Neural cell (in vitro differentiated cells): ENCODE data around the gene C11orf91. TPM values are rescaled to one million over a fixed set of nuclear protein-coding genes. Genes with fewer than 3 reads are reported as not detected.

Experiments used
- H2AFZ ChIP-seq: fragments of 200-600, 300-800 bp; sonication (generic), shearing (Covaris generic); 2 replicates; pipeline ENCODE4 v1.6.0; 2014; ENCODE audit warnings: low read depth, mild to moderate bottlenecking, antibody characterized with exemption, low read length, moderate library complexity
- H3F3A ChIP-seq: fragments of 200-600 bp; shearing (Covaris generic); 2 replicates; pipeline ENCODE4 v1.6.1; 2016; ENCODE audit warnings: mild to moderate bottlenecking, moderate library complexity, mixed read lengths, antibody characterized with exemption, low read length; ENCODE audit not compliant: insufficient read depth, poor library complexity, severe bottlenecking
- H3K27ac ChIP-seq: fragments of 200-600, 300-800 bp; sonication (generic), shearing (Covaris generic); 2 replicates; pipeline ENCODE4 v1.5.1; 2014; ENCODE audit warnings: mild to moderate bottlenecking, low read length, moderate library complexity
- H3K27me3 ChIP-seq: fragments of 300-800, 200-600 bp; sonication (generic), shearing (Covaris generic); 2 replicates; pipeline ENCODE4 v1.6.0; 2014; ENCODE audit warnings: mild to moderate bottlenecking, low read depth, low read length, moderate library complexity; ENCODE audit not compliant: insufficient read depth
- H3K36me3 ChIP-seq: fragments of 300-800, 200-600 bp; sonication (generic), shearing (Covaris generic); 2 replicates; pipeline ENCODE4 v1.5.1; 2014; ENCODE audit warnings: mild to moderate bottlenecking, antibody characterized with exemption, low read length, moderate library complexity; ENCODE audit not compliant: insufficient read depth
- H3K4me2 ChIP-seq: fragments of 300-800, 200-600 bp; sonication (generic), shearing (Covaris generic); 2 replicates; pipeline ENCODE4 v1.6.0; 2014; ENCODE audit warnings: mild to moderate bottlenecking, low read length
- H3K4me3 ChIP-seq: fragments of 300-800, 200-600 bp; sonication (generic), shearing (Covaris generic); 2 replicates; pipeline ENCODE4 v1.5.1; 2014; ENCODE audit warnings: mild to moderate bottlenecking, low read length, moderate library complexity
- H3K79me2 ChIP-seq: fragments of 200-600 bp; shearing (Covaris generic); replicated peaks from 2 replicates; pipeline ENCODE4 v1.6.0; 2014; ENCODE audit warnings: mild to moderate bottlenecking, low read length, moderate library complexity; ENCODE audit not compliant: insufficient read depth
- H3K9ac ChIP-seq: fragments of 300-800, 200-600 bp; sonication (generic), shearing (Covaris generic); 2 replicates; pipeline ENCODE4 v1.6.1; 2016; ENCODE audit warnings: mild to moderate bottlenecking, low read length, mixed read lengths
- H3K9me2 ChIP-seq: fragments of 200-600 bp; shearing (Covaris generic); 2 replicates; pipeline ENCODE4 v1.6.1; 2016; ENCODE audit warnings: mild to moderate bottlenecking, low read length, mixed read lengths; ENCODE audit not compliant: insufficient read depth
- H3K9me3 ChIP-seq: fragments of 200-600, 300-800 bp; sonication (generic), shearing (Covaris generic); 2 replicates; pipeline ENCODE4 v1.6.1; 2016; ENCODE audit warnings: mild to moderate bottlenecking, mixed run types, low read length, moderate library complexity, mixed read lengths
- H4K20me1 ChIP-seq: fragments of 200-600 bp; shearing (Covaris generic); 2 replicates; pipeline ENCODE4 v1.6.1; 2016; ENCODE audit warnings: mild to moderate bottlenecking, mixed run types; ENCODE audit not compliant: insufficient read depth
- CTCF ChIP-seq: fragments of 450-650 bp; IDR thresholded peaks from 2 replicates; pipeline ENCODE4 v1.5.1; 2014; ENCODE audit warnings: antibody characterized with exemption, mild to moderate bottlenecking, moderate library complexity; ENCODE audit not compliant: poor library complexity, severe bottlenecking
- EP300 ChIP-seq: fragments of 450-650 bp; conservative IDR thresholded peaks from 2 replicates; pipeline ENCODE4 v1.6.1; 2014; ENCODE audit warnings: antibody characterized with exemption, mild to moderate bottlenecking, moderate library complexity; ENCODE audit not compliant: poor library complexity, severe bottlenecking
- EZH2 ChIP-seq: fragments of 200-600, 300-800 bp; shearing (Covaris generic), sonication (generic); IDR thresholded peaks from 2 replicates; pipeline ENCODE4 v1.6.1; 2014; ENCODE audit warnings: antibody characterized with exemption, low read length, borderline replicate concordance, mild to moderate bottlenecking; ENCODE audit not compliant: insufficient read depth, poor library complexity, severe bottlenecking
- MXI1 ChIP-seq: fragments of 450-650 bp; conservative IDR thresholded peaks from 2 replicates; pipeline ENCODE4 v1.6.1; 2014; ENCODE audit warnings: antibody characterized with exemption, mild to moderate bottlenecking; ENCODE audit not compliant: poor library complexity, severe bottlenecking
- POLR2AphosphoS5 ChIP-seq: IDR thresholded peaks from 2 replicates; pipeline ENCODE4 v1.6.1; 2012
- RAD21 ChIP-seq: fragments of 450-650 bp; conservative IDR thresholded peaks from 2 replicates; pipeline ENCODE4 v1.6.1; 2014; ENCODE audit warnings: antibody characterized with exemption, mild to moderate bottlenecking, moderate library complexity
- REST ChIP-seq: IDR thresholded peaks from 2 replicates; pipeline ENCODE4 v1.6.1; 2012; ENCODE audit warnings: borderline replicate concordance
- SMC3 ChIP-seq: fragments of 450-650 bp; conservative IDR thresholded peaks from 2 replicates; pipeline ENCODE4 v1.6.1; 2014; ENCODE audit warnings: antibody characterized with exemption, mild to moderate bottlenecking, moderate library complexity; ENCODE audit not compliant: poor library complexity
- TAF1 ChIP-seq: IDR thresholded peaks from 2 replicates; pipeline ENCODE4 v1.6.1; 2012; ENCODE audit warnings: low read depth
- polyA plus RNA-seq: library from polyadenylated mRNA; depleted of rRNA; stranded (reverse); fragments of >200 nt; gene quantifications from 2 replicates; pipeline ENCODE4 v1.2.3, GENCODE V29; 2014

Gene C11orf91
- polyA plus RNA-seq, 1 donor from 2014 or later, result not detected

GRCh38 chr11:33723238-33723881 lies 22.7 kb upstream of the C11orf91 start:
- TF ChIP-seq CTCF, result no peak
- TF ChIP-seq TAF1, result no peak
- no peak for TF ChIP-seq EP300
- no peak for TF ChIP-seq MXI1
- no peak for TF ChIP-seq RAD21
- TF ChIP-seq REST, result no peak
- TF ChIP-seq SMC3, result no peak
- TF ChIP-seq EZH2, result no peak
- no peak for TF ChIP-seq POLR2AphosphoS5
- H3K27ac ChIP-seq, result no peak overlapping the region
- peaks cover 8% of the 10 kb centered on the region for H3K79me2 ChIP-seq
- H3K4me2 ChIP-seq, result no peak overlapping the region
- H3K36me3 ChIP-seq, result no peaks in the 10 kb centered on the region
- no peaks in the 10 kb centered on the region for H3F3A ChIP-seq
- no peak overlapping the region for H3K9ac ChIP-seq
- H2AFZ ChIP-seq, result no peak overlapping the region
- H3K9me2 ChIP-seq, result no peaks in the 10 kb centered on the region
- no peaks in the 10 kb centered on the region for H4K20me1 ChIP-seq
- H3K9me3 ChIP-seq, result no peaks in the 10 kb centered on the region
- H3K27me3 ChIP-seq, result no peaks in the 10 kb centered on the region
- H3K4me3 ChIP-seq, result no peak overlapping the region

- Histone ChIP-seq H3K9me2 (no peaks in the 10 kb centered on the region), H3K36me3 (peaks cover 1% of the 10 kb centered on the region), H3K4me2 (no peak overlapping the region), H3K9me3 (no peaks in the 10 kb centered on the region), H3K4me3 (no peak overlapping the region), H3K27me3 (no peaks in the 10 kb centered on the region), H3K27ac (no peak overlapping the region), H3K9ac (no peak overlapping the region), H2AFZ (no peak overlapping the region), H4K20me1 (no peaks in the 10 kb centered on the region), H3K79me2 (peaks cover 8% of the 10 kb centered on the region), H3F3A (no peaks in the 10 kb centered on the region)
- TF ChIP-seq MXI1 (no peak), REST (no peak), TAF1 (no peak), EZH2 (no peak), EP300 (no peak), SMC3 (no peak), POLR2AphosphoS5 (no peak), RAD21 (no peak), CTCF (no peak)
Observed at GRCh38 chr11:33722590-33723234, 22.1 kb upstream of the C11orf91 start.
